Skeletal muscle cell (primary cell): ENCODE results near the gene CLUH.
"Not testable (repeated sequence)": the region's sequence is repeated elsewhere in the genome, so short reads cannot be mapped to it uniquely, and the experiment has no call there.

Experiments used
- DNase-seq: peaks from one replicate; pipeline ENCODE4 v3.0.0-alpha.2; 2010; ENCODE audit warnings: low read depth
- H3K4me3 ChIP-seq: 2 replicates; pipeline ENCODE4 v1.5.1; 2011; ENCODE audit warnings: low read depth, mild to moderate bottlenecking, control low read depth, low read length, moderate library complexity

The CLUH gene

DNA sequence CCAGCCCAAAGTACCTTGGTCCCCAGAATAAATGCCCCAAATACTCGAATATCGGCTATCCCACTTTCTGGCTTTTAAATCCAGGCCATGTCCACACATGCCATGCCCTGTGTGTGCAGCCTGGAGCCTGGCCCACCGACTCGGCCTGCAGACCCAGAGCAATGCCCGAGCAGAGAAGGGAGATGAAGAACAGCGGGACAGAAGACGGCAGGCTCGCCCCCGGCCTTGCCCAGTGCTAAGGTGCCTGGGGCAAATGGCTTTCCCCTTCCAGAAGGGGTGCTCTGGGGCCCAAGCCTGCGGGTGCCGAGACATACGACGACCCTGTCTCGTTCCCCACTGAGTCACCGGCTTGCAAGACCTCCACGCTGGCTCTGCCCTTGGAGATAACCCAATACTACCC lies 8.0 kb downstream of the CLUH start:
- no peak overlapping the region for H3K4me3 ChIP-seq
- DNase-seq = no peak

DNA sequence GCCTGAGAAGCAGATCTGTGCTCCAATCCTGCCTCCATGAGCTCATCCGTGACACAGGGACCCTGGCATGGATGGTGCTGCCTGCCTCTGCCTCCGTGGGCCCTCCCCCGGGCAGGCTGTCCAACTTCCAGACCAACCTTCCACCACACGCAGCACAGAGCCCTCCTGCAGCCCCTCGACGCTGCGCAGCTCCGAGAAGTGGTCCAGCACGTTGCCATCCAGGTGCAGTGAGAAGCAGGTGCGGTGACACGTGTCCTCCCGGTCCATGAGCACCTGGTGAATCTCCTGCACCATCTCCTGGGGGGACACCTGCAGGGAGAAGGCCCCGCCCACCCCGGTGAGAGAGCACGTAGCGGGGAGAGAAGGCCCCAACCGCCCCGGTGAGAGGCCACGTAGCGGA lies 8.4 kb downstream of the CLUH start:
- no peak for DNase-seq
- H3K4me3 ChIP-seq = no peak overlapping the region

DNA sequence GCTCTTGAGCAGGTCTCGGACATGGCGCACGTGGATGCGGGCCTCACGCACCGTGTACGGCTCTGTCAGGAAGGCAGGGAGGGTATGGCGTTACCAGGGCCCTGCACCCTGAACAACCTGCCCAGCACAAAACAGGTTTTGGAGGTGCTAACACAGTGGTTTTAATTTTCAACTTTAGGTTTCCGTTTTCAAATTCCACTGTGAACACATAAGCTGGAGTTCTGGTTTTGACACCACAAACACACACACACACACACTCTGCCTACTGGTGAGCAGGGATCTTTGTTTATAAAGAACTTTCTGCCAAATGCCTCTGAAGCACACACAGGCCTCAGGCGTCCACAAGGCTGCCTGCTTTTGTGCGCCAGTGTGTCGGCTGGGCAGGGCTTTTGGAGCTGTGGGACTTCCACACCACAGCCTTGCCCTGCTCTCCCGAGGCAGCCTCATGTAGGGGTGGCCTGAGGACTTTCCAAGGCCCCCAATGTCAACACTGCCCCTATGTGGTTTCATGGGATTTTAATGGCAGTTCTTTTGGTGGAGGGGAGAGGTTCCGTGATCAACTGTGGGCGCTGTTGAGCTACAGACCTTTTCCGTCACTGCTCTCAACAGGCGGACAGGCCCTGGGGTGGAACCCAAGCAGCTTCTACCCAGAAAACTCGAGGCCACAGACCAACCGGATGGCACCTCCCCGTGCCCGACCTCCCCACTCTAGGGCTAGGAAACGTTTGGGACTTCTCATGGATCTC lies 9.4 kb downstream of the CLUH start:
- DNase-seq = no peak
- H3K4me3 ChIP-seq = no peak overlapping the region

DNA sequence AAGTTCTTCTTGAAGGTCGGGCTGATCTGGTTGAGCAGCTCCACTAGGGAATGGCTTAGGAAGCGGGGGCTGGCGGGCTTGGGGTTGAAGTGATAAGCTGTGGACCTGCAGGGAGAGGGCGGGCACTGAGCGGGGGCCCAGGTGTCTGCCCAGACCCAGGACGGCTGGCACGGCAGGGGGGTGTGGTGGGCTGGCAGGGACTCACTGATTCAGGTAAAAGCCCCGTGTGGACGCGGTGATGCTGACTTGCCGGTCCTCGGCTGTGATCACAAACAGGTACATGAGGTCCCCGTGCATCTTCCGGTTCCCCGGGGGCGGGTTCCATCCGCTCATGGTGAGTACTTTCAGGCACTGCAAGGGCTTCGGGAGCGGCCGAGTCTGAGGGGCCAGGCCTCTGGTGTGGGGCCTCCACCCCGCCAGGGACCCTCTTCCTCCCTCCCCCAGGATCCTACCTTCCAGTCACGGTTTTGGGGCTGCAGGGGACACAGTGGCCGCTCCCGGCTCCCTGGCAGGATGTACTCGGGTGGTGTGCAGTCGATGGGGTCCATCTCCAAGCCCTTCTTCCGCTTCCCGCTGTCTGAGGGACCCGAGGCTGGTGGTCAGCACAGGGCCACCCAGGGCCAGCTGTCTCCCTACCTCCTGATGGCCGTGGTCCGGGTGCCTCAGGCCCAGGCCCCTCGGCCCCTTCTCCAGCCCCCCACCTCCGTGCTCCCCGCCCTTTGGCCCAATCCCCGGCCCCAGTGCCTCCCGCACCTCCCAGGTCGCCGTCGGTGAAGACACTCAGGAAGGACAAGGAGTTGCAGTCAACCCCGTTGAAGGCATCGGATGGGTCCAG lies 10.2 kb downstream of the CLUH start:
- no peak for DNase-seq
- no peak overlapping the region for H3K4me3 ChIP-seq

DNA sequence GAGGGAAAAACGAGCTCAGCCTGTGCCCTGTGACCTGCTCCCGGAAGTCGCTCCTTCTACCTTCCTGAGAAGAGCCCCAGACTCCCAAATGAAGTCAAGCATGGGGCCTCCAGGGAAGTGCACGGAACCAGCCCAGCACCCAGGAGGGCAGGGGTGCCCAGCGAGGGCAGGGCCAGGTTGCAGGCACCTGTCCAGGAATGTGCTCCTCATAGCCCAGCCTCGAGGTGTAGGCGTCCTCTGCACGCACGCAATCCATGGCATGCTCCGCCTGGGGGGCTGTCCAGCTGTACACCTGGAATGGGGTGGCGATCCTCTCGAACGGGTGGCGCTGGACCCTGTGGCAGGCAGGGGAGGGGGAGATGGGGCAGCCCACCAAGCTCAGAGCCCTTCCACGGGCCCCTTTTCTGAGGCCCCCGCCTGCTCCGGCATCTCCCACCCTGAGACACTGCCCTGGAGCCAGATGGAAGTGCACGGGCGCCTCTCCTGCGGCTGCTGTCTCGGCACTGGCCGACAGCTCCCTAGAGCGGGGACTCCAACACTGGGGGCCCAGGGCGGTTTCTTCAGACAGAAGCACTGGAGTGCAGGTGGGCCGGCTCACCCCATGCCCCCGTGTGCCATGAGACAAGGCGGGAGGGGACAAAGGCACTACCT lies 10.9 kb downstream of the CLUH start:
- H3K4me3 ChIP-seq = no peak overlapping the region
- DNase-seq = no peak

DNA sequence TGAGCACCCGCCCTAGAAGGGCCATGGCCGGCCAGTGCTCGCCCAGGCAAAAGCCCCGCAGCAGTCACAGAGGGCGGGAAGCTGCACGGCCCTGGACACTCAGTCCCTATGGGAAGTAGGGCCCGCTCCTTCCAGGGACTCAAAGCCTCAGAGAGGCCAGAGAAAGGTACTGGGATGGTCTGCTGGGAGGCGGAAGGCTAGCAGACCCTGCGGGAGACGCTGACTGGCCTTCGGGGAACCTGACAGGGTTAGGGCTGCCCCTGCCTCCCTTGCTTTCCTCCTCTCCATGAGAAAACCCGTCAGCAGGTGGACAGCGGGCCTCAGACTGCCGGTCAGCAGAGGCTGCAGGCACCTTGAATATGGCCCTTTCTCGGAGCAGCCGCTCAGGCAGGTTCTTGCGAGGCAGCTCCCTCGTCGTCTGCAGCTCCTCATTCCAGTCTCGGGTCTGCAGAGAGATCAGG lies 11.5 kb downstream of the CLUH start:
- H3K4me3 ChIP-seq = no peak overlapping the region
- DNase-seq = no peak

DNA sequence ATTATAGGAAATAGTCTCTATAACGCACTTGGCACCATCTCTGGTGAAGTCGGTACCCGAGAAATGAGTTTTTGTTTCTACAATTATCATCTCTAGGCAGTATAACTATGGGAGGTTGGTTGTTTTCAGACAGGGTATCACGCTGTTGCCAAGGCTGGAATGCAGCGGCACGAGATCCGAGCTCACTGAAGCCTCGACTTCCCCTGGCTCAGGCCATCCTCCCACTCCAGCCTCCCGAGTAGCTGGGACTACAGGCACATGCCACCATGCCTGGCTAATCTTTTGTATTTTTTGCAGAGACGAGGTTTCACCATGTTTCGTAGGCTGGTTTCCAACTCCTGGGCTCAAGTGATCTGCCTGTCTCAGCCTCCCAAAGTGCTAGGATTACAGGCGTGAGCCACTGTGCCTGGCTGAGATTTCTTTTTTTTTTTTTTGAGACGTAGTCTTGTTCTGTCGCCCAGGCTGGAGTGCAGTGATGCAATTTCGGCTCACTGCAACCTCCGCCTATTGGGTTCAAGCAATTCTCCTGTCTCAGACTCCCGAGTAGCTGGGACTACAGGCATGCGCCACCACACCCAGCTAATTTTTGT lies 12.3 kb downstream of the CLUH start:
- not testable (repeated sequence) for DNase-seq, H3K4me3 ChIP-seq

DNA sequence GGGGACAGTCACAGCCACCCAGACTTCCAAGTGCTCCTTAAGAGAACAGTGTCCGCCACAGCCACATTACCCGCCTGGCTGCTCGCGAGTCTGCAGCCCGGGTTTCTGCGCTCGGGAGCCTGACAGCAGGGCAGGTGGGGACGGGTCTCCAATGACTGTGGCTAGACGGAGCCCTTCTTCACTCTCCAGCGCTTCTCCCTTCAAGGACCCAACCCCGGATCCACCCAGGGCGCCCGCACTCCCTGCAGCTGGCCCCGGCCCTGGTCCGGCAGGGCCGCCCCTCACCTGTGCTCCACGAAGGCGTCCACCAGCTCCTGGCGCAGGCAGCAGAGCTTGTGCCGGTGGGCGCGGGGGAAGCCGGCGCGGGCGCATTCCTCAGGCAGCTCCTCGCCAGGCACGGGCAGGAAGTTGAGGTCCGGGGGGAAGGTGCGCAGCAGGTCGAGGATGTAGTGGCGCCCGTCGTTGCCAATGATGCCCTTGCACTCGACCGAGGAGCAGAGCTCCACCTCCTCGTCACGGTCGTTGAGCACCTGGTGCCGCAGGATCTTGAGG lies 13.9 kb downstream of the CLUH start:
- DNase-seq = no peak
- H3K4me3 ChIP-seq = no peak overlapping the region

DNA sequence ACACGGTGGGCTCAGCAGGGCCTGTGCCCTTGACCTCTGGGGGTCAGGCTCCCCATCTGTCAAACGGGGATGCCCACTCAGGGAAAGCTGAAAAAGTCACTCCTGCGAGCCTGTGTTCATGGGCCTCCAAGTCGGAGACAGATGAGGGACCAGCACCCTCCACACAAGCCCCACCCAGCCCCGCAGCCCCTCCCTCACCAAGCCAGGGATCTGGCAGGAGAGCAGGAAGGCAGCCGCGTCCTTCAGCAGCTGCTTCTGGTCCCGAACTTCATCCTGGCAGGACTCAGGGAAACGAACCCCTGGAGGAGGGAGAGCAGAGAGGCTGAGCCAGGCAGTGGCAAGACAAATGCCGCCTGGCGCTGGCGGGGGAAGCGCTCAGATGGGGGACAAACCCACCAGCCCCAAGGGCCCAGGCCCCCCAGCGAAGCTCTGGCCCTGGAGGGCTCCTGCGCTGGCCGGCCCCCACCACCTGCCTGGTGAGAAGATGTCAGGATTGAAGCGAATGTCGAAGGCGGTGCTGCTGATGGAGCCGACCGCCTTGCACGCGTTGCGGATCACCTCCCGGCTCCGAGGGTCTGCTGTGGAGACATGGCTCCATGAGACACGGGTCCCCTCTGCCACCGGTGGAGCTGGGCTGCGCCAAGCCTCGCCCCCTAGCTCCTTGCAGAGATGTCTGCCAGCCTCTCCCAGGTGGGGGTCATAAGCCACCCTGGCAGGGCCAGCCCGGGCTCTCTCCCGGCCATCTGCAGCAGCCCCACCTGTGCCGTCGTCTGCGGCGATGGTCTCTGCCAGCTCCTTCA lies 15.4 kb downstream of the CLUH start:
- H3K4me3 ChIP-seq = no peak overlapping the region
- DNase-seq = no peak

DNA sequence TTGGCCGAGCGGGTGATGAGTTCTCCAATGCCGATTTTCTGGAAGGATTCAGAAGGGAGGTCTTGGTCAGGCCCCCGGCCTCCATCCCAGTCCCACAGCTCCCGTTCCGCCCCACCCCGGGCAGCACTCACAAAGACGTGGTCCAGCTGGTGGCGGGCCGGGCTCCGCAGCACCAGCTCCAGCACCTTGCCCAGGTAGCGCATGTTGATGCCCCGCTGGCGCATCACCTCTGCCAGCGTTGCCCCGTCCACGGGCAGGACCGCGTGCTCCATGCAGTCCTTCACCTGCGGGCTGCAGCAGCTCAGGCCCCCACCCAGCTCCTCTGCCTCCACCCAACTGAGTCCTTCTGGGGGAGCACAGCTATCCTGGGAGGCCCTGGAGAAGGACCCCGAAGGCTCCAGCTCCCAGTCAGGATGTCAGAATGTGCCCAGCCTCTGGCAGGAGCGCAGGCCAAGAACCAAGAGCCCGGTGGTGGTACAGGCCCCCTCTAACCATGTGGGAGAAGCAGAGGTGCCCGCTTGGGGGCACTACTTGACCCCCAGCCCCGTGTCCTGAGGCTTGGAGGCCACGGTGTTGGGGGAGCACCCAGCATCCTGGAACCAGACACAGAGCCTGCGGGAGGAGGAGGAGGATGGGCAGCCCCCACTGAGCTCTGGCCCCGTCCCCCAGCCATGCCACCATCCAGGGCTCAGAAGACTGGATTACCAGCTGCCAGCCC lies 16.2 kb downstream of the CLUH start:
- DNase-seq = no peak
- H3K4me3 ChIP-seq = no peak overlapping the region

DNA sequence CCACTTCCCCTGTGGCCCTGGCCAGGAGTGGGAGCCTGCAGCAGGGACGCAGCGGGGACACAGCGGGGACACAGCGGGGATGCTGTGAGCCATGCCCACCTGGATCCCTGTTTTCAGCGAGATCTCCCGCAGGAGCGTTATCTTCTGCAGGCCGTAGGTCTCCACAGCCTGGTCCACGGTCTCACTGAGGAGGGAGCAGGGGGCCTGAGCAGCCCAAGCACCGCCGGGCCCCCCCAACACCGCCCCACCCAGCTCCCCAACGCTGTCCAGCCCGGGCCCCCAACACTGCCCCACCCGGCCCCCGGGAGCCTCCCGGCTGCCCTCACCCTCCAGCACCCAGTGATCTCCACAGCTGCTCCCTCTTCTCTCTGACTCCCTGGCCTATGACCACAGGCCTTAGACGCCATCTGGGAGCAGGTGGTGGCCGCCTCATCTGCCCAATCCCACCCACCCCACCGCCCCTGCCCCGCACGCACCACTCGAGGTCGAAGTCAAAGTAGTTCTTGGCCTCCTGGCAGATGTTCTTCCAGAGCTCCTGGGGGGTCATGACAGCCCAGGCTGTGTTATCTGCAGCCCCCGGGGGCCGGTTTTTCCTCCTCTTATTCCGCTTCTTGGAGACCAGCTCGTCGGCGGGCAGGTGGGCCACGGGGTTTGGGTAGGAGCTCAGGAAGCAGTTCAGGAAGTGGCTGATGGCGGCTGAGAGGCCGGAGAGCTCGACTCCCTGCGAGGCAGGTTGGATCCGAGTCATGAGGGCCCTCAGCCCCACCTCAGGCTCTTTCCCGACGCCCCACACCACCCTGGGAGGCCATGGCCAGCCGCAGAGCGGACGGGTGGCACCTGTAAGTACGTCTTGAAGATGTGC lies 17.0 kb downstream of the CLUH start:
- DNase-seq = no peak
- H3K4me3 ChIP-seq = no peak overlapping the region

DNA sequence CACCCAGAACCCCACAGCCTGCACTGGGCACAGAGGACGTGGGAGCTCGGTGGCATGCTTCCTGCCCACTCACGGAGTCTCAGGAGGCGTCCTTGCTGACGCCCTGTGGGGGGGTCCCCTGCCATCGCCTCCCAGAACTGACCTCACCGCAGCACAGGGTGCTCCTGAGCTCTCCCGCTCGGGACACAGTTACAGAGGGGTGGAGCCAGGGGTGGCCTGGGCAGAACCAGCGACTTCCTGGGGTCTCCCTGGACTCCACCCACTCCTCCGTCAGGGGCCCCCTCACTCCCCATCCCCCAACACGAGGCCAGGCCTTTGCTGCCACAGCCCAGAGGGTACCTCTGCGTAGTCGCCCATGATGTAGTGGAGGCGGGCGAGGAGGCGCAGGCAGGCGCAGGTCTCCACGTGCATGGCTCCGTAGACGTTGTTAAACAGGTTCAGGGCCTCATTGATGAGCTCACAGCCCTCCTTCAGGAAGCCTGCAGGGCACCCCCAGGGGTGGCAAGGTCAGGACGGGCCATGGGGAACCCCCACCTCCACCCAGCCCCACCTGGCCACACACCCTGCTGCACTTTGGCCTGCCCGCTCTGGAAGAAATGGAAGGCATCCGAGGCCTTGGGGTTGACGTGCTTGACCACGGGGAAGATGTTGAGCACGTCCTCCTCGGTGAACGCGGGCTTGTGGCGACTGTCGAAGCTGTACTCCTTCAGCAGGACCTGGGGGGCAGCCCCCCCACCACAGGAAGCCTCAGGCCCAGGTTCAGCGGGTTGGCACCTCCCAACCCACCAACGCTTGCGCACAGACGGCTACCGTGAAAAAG lies 17.8 kb downstream of the CLUH start:
- no peak overlapping the region for H3K4me3 ChIP-seq
- DNase-seq = no peak

DNA sequence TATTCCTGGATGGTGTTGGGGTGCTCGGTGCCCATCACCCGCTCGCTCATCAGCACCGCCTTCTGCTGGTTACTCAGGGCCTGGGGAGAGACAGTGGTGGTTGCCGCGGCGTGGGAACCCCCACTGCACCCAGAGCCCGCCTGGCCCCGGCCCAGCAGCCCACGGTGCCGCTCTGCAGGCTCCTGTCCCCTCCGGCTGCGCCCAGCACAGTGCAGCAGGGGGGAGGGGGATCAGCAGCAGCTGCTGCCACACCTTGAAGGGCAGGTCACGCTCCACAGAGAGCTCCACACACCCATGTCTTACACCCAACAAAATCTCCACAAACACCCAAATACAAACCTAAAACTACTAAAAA lies 18.8 kb downstream of the CLUH start:
- H3K4me3 ChIP-seq = no peak overlapping the region
- DNase-seq = no peak

DNA sequence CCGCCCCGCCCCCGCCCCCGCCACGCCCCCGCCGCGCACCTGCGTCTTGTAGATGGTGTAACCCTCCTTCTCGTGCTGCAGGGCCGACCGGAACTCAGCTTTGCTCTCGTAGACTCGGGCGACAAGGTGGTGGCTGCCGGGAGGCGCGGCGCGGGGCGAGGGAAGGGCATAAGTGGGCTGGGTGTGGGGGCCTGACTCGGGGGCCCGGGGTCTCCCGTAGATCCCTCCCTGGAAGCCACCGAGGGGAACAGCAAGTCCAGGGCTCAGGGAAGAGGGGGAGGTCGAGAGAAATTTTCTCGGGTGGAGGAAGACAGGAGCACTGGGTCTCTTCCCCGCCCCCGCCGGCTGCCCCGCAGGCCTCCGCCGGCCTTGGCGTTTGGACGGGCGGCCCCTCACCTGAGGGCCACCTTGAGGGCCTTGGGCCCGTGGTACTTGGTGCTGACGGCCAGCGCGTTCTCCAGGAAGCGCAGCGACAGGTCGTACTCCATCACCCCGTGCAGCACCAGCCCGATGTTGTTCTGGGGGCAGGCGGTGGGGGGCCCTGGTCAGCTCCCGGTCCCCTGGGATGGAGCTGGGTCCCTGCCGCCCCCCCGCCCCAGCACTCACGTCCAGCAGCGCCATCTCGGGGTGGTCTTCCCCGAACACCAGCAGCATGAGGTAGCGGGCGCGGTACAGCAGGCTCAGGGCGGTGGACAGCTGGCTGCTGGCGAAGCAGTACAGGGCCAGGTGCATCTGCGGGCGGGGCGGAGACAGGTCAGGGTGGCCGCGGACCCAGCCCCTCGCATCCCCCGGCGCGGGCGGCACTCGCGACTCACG lies 19.4 kb downstream of the CLUH start:
- no peak overlapping the region for H3K4me3 ChIP-seq
- no peak for DNase-seq

DNA sequence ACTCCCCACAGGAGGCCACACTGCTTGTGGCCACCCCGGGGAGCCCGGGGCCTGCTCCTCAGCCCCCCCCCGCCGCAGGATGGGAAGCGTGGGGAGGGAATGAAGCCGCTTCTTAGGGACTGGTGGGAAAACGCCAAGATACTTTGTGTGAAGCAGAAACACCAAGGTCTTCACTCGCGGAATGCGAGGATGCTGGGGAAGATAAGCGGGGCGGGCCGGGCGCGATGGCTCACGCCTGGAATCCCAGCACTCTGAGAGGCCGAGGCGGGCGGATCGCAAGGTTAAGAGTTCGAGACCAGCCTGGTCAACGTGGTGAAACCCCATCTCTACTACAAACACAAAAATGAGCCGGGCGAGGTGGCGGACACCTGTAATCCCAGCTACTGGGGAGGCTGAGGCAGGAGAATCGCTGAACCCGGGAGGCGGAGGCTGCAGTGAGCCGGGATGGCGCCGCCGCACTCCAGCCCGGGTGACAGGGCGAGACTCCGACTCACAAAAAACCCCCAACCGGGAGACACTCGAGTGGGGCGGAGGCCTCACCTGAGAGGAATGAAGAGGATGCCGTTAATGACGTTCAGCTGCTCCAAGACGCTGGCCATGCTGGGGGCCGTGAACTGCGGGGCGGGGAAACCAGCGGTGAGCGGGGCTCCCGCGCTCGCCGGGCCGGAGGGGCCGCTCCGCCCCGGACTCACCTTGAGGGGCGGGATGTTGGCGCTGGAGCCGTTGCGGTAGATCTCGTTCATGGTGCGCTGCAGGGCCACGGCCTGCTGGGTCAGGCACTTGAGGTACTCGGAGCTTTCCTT lies 20.3 kb downstream of the CLUH start:
- no peak for DNase-seq
- no peak overlapping the region for H3K4me3 ChIP-seq
